Stimulated activated CD4-positive, alpha-beta T cell treated with anti-CD3 and anti-CD28 coated beads, TNF-alpha, amount 100 ng/mL, for 4 hours (primary cell): ENCODE data around the gene SLC35B1.
"Not testable (repeated sequence)": the region's sequence is repeated elsewhere in the genome, so short reads cannot be mapped to it uniquely, and the experiment has no call there.

Experiments
- DNase-seq, 3 experiments: peaks; one replicate each; pipeline ENCODE4 v3.0.0-alpha.2; 2020; ENCODE audit warnings: low read depth in 3 of 3

The SLC35B1 gene

GRCh38 chr17:49734515-49735490 is 27.0 kb upstream of the SLC35B1 start:
- DNase-seq: no peak

GRCh38 chr17:49731435-49731831 is 23.7 kb upstream of the SLC35B1 start:
- no peak for DNase-seq

GRCh38 chr17:49730785-49731434 is 23.1 kb upstream of the SLC35B1 start:
- no peak for DNase-seq

DNA sequence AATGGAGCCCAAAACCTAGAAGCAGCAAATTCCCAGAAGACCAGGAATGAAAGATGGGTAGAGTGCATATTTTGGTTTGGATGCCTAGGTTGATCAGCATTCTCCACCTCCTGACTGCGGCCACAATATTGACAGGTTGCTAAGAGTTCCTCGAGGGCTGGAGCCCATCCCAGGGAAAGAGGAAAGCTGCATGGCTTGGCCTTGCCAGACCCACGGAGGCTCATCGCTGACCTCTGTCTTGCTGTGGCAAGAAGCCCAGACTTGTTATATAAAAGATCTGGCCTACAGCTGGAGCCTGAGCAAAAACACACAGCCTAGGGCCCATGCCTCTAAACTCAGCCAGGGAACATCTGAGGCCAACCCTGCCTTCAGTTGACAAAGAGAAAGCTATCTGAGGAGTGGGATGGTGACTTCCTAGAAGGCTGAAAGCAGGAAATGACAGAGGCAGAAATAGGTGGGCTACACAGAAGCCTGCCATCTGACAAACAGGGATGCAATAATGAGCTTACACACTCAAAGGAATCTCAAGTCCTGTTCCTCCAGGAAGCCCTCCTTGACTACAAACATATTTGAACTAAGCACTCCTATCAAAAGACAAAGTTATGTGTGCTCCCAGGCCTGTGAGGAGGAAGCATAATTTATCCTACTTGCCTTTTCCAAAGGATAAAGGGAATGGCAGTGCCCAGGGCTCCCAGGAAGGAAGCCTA is 22.5 kb upstream of the SLC35B1 start:
- DNase-seq: no peak

DNA sequence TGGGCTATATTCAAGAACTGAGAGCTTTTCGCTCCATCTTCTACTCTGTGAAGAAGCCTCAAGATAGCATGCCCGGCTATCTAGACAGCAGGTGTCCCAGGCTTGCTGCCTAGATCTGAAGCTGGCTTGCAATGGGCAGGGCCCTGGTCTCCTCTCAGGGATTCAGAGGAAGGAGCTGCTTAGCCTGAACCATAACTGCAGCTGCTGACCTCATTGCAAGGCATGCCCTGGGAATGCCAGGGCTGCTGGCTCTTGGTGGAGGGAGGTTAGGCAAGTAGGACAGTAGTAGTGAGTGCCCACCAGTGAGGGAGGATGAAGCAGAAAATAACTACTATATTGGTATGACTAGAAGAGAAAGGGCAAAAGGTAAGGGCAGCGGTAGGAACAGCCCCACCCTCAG is 21.3 kb upstream of the SLC35B1 start:
- no peak for DNase-seq

GRCh38 chr17:49728425-49728824 is 20.7 kb upstream of the SLC35B1 start:
- DNase-seq: no peak

DNA sequence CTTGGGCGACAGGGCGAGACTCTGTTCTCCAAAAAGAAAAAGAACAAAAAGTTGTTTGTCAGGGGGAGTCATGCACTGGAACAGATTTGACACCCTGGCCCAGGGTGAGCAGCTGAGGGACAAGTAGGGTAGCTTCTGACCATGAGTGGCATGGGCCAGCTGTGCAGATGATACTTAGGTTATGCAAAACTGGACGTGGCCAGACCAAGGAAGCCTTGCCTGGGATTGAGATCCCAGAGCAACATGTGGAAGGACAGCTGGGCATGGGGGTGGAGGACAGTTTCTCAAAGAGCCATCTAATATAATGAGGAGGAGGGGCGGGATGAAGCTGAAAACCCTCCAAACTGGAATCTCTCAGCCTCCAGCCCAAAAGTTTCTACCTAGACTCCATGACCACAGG is 19.6 kb upstream of the SLC35B1 start:
- no peak for DNase-seq

- DNase-seq: no peak
These were observed 17.8 kb upstream of the SLC35B1 start for GRCh38 chr17:49725452-49726130.

DNA sequence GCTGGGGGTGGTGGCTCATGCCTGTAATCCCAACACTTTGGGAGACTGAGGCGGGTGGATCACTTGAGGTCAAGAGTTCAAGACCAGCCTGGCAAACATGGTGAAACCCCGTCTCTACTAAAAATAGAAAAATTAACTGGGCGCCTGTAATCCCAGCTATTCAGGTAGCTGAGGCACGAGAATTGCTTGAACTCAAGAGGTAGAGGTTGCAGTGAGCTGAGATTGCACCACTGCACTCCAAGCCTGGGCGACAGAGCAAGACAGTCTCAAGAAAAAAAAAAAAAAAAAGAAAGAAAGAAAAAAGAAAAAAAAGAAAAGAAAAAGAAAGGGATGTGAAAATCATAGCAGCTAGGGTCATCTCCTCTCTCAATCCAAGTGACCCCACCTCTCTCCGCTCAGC is 16.8 kb upstream of the SLC35B1 start:
- not testable (repeated sequence) for DNase-seq

DNA sequence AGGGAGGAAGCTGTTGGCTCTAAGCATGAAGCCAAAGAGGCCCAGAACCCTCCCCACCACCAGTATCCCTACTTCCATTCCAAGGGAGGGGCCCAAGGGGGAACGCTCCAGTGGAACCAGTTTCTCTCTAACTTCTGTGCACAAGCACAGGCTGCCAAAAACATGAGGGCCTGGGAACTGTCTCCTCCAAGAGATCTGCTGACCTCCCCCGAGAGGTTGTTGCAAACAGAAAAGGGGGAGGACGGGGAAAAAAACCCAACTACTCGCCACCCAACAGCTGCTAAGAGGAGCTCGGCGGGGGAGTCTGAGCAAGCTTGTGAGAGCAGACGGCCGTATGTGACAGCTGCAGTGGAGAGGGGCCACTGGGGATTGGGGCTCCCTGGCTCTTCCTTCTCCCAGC is 15.7 kb upstream of the SLC35B1 start:
- no peak for DNase-seq

- no peak for DNase-seq
These were observed 14.3 kb upstream of the SLC35B1 start for GRCh38 chr17:49722066-49722465.

- no peak for DNase-seq
These were observed 9.7 kb upstream of the SLC35B1 start for GRCh38 chr17:49717371-49717861.

DNA sequence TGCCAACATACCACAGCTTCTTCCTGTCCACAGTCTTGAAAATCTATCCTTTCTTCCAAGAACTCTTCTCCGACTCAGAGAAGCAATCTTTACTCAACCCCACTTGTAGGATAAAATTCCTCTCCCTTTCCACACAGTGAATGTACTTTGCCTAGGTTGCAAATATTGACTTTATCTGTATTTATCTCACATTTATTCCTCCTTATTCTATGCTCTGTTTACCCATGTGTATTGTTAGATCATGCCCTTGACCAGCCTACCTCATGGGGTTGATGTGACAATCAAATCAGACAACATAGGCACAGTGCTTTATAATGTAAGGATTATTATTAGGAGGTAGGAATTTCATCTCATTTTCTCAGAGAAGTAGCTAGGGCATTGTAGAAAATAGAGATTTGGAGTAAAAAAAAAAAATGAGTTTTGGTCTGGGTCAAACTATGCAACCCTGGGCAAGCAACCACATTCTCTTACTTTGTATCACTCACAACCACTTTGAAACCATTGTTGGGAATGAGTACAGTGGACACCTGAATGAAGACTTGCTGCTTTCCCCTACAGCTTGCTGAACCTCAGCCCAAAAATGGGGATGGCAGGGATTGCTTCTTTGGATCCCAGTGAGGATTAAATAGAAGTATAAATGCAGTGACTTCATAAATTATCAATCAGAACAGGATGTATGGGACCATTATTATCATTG is 9.1 kb upstream of the SLC35B1 start:
- DNase-seq: no peak

DNA sequence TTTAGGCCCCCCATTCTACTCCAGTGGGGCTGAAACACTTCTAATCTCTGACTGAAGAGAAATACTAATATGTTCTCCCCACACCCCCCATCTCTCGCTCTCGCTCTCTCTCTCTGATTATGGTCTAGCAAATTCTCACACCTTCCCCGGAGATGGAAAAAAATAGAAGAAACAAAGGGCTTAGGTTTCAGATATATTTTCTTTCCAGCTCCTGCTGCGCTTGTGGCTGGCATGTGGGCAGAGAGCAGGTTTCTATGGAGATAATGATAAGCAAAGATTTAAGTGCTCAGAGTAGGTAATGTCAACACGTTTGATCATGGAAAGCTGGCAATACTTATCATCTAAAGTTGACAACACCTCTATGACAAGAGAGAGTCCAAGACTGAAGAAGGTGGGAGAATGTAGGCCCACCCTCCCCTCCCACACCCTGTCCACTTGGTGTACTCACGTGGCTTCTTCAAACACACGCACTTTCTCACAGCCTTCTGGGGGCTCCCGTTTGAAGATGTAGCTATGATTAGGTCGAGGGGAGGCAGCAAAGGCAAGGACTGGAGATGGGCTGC is 8.0 kb upstream of the SLC35B1 start:
- DNase-seq: peak in 1 of 3 experiments; percentile 31

GRCh38 chr17:49715216-49715615 is 7.5 kb upstream of the SLC35B1 start:
- no peak for DNase-seq

DNA sequence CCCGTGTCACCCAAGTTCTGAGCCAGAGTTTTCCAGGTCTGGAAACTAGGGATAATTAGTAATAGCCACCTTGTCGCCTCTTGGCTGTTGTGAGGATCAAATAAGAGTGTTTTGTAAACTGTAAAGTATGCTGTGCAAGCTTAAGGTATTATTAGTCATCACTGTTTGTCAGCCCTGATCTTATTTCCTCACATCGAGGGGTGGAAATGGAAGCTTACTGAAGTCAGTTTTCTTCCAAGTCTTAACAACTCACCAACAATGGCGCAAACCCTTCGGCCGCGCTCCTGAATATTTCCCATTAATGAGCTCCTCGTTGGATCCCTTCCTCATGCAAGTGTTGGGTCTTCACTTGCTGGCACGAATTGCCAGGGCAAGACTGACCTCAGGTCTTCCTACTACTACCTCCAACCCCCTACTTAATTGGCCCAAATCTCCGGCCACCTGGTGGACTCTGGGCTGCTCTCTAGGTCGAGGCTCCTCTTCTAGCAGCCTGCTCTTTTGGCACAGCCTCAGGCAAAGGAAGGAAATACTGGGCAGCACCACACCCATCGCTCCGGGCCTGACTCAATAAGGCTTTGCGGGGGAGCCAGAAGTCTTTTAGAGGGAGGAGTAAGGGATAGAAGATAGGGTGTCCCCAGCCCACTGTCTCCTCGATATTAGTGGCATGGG is 885 bp upstream of the SLC35B1 start:
- no peak for DNase-seq

GRCh38 chr17:49707246-49707607 is 537 bp downstream of the SLC35B1 start:
- peak in 1 of 3 experiments; percentile 17 for DNase-seq

GRCh38 chr17:49705254-49705653 is 2.5 kb downstream of the SLC35B1 start:
- DNase-seq: no peak

DNA sequence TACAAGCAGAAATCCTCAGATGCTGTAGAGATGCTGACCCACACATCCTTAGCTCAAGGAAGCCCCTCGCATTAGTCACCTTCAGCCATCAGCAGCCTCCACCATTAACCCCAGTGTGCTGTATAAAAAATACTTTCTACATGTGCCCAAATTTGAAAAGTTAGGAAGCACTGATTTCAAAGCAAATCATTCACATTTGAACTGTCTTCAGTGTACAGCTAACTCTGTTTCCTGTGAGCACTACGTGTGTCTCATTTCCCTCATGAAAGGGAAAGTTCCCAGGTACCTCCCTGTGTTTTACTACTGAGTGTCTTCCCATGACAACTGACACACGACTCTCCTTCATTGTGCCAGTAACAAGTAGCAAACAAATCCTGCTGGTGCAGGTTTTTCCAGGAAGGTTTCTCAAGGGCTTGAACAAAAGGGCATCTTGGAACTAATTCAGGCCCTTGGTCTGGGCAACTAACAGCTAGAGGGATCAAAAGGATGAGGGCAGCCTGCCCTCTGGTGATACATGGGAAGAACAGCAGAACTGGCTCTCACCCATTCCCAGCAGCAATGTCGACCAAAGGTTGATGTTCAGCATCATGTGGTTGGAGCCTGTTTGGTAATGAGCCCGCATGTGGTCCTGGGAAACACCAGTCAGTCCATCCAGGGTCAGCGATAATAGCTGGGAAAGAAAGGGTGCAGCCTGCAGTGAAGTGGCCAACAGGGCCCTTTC is 4.0 kb downstream of the SLC35B1 start:
- no peak for DNase-seq

- no peak for DNase-seq
These were observed 6.8 kb downstream of the SLC35B1 start for GRCh38 chr17:49700960-49701359.
